Activated CD8-positive, alpha-beta memory T cell treated with anti-CD3 and anti-CD28 coated beads, Interleukin-2, amount 50 U/mL, for 1 hour (primary cell): ENCODE data around the gene PACS1.
"Not testable (repeated sequence)": the region's sequence is repeated elsewhere in the genome, so short reads cannot be mapped to it uniquely, and the experiment has no call there.

Source experiments
- DNase-seq: peaks from one replicate; pipeline ENCODE4 v3.0.0-alpha.2; 2020; ENCODE audit errors: extremely low read depth

PACS1 gene

DNA sequence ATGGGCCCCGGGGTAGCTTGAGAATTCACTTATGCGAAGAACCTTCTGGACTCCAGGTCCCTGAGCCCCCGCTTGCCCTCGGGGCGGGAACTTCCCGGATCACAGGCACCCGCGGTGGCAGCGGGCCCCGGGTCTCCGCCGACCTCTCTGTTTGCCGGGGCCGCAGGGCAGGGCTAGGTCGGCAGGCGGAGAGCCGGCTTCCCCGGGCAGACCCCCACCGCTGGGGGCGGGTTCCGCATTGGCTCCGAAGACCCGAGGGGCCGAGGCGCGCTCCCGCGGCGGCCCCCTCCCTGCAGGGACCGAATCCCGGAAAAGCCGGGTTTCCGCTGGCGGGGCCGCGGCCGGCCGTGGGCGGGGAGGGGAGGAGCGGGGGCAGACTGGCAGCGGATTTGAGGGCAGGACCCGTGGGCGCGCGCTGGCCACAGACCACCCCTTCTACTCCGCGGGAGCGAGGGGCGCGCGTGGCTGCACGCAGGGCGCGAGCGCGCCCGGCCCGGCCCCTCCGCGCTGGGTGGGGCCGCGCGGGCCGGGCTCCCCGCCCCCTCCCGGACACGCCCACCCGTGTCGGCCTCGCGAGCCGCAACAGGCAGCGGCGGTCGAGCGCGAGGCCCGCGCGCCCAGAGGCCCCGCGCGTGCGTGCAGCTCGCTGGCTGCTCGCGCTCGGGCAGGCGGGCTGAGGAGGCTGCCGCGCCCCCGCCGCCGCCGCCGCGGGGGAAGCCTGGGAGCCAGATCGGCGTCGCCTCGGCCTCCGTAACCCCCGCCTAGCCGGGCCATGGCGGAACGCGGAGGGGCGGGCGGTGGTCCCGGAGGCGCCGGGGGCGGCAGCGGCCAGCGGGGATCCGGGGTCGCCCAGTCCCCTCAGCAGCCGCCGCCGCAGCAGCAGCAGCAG lies at the start of gene PACS1:
TSS of gene PACS1 (plus strand) at position 558 of the 889 bp plus-strand sequence. CDS start at position 773, 215 bp downstream.
- peak; percentile 45 for DNase-seq

DNA sequence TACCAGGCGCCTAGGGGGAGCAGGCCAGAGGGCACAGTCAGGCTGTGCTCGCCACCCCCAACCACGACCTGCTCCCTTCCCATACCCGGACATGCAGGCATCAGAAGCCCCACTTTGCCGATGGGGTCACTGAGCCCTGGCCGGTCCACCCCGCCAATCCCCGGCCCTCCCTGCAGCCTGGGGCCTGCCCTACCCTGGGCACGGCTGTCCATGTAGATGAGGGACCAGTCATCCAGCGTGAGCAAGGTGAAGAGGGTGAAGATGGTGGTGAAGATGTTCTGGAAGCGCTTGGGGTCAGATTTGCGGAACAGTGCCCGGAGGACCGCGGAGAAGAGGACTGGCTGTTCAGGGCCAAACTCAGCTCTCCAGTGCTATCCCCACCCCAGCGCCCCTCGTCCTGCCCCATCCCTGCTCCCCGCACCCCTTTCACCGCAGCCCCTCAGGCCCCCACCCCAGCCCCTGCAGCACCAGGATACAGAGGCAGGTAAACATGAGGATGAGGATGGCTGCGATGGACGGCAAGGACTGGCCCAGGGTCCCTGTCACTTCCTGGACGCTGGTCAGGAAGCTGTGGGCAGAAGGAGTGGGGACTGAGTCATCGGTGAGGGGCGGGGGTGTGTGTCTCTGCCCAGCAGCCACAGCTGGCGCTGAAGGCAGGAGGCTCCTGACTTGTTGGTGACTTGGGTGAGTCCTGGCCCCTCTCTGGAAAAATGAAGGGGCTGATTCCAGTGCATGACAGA lies 49.3 kb upstream of the PACS1 start:
- no peak for DNase-seq

DNA sequence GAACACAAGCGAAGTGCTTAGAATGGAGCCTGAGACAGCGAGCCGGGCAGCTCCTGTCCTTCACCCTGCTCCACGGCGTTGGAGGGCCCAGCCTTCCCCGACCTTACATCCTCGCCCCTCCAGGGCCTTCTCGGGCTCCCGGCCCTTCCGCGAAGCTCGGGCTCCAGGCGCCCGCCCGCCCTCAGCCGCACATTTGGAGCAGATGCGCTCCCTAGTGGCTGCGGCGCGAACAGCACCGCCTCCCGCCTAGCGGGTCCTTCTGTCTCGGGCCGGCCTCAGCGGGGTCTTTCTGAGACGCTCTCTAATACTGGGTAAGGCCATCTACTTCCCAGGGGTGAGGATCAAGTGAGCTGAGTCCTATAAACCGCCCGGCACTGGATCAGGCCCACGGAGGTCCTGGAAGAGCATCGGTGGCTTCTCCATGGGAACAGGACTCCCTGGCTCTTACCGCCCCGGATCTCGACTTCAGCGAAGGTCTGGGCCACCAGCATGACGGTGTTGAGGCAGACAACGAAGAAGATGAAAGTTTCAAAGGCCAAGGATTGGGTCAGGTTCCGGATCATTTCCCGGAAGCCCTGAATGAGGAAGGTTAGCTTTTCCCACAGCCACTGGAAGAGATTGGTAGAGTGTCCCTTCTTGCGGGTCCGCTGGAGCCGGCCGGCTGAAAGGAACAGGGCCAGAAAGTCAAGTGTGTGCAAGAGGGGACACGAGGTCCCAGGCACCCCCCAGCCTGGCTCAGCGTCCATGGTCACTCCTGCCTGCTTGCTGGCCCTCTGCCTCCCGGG lies 47.5 kb upstream of the PACS1 start:
- no peak for DNase-seq

DNA sequence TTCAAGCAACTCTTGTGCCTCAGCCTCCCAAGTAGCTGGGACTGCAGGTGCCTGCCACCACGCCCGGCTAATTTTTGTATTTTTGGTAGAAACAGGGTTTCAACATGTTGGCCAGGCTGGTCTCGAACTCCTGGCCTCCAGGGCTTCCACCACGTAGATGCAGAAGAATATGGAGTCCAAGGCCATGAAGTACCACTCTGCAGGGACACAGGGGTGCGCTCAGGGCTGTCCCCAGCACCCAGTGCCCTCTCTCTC lies 47.0 kb upstream of the PACS1 start:
- not testable (repeated sequence) for DNase-seq

DNA sequence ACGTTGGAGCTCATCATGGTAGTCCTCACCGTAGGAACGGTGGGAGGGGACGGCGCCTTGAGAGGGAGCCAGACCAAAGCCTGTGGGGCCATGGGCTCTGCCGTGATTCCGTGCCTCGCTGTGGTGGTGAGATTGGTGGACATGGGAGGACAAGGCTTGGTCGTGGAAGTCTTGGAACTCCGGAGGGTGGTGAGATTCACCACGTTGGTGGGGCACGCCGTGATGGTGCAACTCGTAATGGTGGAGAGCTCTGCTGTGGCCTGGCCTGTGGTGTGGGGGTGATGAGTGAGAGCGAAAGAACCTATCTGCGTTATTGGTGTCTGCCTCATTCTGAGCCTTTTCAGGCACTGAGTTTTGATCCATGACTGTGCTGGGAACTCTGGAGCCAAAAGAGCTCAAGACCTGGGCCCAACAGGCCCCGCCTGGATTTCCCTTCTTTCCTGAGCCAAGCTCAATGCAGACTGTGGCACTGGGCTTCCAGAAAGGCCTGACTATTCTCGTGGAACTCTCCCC lies 44.0 kb upstream of the PACS1 start, which contains the start of gene CATSPER1:
TSS of gene CATSPER1 (minus strand) at position 463 of the 513 bp plus-strand sequence. CDS start at position 363, 100 bp downstream.
- no peak for DNase-seq

DNA sequence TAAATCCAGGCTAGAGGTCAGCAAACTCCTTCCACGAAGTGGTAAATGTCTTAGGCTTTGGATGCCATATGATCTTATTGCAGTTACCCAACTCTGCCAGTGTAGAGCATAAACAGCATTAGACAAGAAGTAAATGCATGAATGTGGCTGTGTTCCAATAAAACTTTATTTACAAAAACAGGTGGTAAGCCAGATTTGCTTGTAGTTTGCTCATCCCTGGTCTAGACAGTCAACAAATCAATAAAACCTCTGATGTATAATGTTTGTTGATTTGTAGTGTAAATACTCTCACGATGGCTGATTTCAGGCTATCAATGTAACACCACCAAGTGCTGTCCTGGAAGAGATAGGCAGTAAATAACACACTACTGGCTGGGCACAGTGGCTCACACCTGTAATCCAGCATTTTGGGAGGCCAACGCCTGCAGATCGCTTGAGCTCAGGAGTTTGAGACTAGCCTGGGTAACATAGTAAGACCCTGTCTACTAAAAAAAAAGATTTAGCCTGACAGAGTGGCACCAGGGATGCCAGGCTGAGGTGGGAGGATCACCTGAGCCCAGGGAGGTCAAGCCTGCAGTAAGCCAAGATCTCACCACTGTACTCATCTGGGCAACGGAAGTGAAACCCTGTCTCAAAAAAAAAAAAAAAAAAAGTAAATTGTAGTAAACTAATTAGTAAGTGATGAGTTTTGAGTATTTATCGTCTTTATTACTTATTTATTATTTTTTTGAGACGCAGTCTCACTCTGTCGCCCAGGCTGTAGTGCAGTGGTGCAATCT lies 36.9 kb upstream of the PACS1 start:
- no peak for DNase-seq

DNA sequence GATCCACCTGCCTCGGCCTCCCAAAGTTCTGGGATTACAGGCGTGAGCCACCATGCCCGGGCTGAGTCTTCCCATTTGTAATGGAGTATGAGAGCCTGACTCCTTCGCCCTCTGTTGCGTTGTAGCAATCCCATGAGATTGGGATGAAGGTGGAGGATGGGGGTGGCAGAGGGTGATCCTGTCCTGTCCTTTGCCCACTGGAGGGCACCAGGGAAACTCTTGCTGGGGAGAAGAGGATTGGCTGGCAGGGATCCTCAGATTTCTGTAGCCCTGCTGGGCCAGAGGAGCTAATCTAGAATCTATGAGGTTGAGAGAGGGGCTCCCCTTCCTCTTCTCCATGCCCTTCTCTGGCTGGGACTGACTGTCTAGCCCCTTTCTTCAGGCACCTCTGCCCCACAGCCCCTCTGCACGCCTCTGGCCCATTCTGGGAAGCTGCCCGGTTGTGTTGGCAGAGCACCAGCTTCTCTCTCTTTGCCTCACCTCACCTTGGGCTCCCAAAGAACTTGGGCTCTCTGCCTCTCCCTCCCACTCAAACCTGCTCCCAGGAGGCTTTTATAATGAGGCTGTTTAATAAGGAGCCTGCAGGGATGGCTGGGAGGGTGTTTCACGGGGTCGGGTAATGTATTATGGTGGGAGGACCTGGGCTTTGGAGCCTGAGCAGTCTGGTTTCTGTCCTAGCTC lies 34.3 kb upstream of the PACS1 start:
- no peak for DNase-seq

DNA sequence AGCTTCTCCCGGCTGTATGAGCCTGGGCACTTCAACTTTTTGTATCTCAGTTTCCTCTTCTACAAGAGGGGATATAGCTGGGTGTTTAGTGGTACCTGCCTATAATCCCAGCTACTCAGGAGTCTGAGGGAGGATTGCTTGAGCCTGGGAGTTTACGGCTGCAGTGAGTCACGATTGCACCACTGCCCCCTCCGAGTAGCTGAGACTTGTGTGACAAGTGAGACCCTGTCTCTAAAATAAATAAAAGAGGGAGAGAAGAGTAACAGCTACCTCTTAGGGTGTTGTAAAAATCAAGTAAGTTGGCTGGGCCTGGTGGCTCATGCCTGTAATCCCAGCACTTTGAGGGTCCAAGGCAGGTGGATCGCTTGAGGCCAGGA lies 33.8 kb upstream of the PACS1 start:
- no peak for DNase-seq

DNA sequence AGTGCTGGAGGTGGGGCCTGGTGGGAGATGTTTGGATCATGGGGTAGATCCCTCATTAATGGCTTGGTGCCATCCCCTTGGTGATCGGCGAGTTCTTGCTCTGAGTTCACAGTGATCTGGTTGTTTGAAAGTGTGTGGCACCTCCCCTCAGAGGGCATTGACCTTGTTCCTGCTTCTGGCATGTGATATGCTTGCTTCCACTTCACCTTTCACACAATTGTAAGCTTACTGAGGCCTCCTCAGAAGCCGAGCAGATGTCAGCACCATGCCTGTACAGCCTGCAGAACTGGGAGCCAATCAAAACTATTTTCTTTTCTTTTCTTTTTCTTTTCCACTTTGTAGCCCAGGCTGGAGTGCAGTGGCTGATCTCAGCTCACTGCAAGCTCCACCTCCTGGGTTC lies 32.7 kb upstream of the PACS1 start:
- DNase-seq, result no peak

DNA sequence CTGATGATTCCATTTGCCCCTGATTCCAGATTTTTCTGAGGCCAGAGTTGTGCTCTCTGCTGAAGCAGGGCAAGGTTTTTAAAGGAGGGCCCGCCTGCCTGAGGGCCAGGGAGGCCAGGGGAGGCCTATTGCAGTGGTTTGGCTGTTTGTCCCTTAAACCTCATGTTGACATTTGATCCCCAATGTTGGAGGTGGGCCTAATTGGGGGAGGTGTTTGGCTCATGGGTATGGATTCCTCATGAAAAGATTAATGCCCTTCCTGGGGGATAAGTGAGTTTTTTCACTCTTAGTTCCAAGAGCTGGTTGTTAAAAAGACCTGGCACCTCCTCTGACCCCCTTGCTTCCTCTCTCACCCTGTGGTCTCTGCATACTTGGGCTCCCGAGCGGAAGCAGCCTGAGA lies 30.3 kb upstream of the PACS1 start:
- no peak for DNase-seq

DNA sequence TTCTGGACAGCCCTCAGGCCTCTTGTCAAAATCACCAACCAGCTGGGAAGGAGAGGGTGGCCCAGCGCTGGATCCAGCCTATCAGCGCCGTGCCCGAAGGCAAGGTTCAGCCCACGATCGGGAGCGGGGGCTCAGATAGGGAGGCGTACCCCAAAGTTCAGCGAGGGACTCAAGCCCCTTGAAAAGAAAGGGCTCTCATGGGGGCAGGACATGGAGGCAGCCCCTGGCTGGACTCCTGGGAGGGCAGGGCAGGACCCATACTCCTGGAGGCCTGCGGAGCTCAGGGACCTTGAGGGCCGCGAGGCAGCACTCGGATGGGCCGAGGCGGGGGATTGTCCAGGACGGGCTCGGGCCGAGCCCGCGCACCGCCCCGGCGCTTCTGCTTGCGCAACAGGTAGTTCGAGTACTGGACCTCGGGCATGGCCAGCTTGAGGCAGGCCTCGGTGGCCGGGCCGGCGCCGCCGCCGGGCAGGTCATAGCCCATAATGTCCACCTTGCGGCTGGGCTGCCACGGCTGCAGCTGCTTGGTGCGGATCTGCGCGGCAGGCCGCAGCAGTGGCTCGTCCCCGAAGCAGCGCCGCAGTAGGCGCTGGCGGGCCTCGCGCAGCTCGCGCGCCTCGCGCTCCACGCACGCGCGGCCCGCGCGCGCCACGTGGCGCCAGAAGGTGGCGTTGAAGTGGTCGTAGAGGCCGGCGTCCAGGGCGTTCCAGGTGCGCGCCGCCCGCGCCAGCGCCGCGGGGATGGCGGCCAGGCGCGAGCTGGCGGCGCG lies 27.7 kb upstream of the PACS1 start:
- DNase-seq, result no peak

DNA sequence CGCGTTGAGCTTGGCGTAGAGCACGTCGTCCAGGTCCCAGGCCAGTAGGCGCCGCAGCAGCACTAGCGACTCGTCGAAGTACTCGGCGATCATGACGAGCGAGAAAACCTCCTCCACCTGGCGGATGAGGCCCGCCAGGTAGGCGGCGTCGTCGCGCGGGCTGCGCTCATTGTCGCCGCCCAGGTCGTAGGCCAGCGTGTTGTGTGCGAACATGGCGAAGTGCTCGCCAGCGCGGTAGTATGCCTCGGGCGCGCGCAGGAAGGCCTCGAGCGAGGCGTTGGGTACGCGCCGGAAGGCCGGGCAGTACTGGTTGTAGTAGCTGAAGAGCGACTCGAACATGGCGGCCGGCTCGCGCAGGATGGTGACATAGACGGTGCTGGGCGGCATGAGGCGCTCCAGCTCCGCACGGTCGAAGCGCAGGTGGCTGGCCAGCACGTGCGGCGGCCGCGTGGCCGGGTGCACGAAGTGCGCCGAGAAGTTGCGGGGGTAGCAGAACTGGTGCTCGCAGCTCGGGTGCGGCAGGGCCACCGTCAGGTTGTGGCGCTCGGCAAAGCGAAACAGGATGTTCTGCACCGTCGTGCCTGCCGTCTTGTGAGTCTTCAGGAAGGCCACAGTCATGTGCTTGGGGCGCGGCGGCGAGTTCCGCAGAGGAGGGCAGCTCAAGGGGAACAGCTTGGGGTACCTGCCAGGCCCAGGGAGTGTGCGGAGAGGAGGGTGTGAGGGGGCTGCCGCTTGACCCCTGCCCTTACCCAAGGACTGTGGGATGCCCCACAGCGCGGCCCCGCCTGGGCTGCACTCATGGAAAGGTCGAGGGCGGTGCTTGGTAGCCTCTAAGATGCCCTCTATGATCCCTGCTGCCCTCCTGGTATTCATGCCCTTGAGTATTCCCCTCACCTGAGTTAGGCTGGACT lies 26.8 kb upstream of the PACS1 start:
- DNase-seq, result no peak

DNA sequence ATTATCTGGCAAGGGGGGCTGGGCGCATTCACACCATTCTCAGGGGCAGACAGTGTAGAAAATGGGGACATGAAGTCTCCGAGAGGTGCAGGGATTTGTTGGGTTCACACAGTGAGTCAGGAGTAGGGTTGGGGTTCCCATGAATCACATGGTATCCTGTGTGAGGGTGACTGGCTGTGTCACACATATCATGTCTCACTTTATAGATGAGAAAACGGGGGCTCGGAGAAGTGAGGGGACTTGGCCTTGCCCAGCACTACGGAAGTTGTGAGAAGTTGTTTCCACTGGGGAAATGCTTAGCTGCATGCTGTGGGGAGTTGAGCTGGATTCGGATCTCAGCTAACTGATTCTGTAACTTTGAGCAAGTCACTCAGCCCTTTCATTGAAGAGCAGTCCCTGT lies 25.3 kb upstream of the PACS1 start:
- DNase-seq, result no peak

DNA sequence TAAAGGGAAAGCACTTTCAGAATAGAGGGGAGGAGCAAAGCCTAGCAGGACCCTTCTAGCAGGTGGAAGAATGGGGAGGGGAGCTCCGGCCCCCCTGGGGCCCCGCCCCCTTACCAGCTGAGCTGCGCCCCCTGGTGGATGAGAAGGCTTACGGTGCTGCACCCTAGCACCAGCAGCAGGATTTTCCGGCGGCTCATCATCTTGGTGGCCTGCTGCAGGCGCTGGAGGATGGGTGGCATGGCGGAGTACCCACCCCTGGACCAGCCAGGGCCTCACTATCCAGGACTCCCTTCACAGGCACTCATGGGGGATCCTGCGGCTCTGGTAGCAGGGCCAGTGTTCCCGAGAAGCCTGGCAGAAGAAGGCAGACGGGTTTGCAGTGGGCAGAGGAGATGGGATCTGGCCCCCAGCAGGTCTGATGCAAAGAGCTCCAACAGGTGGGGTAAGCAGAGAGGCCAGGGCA lies 24.9 kb upstream of the PACS1 start:
- peak; percentile 47 for DNase-seq

DNA sequence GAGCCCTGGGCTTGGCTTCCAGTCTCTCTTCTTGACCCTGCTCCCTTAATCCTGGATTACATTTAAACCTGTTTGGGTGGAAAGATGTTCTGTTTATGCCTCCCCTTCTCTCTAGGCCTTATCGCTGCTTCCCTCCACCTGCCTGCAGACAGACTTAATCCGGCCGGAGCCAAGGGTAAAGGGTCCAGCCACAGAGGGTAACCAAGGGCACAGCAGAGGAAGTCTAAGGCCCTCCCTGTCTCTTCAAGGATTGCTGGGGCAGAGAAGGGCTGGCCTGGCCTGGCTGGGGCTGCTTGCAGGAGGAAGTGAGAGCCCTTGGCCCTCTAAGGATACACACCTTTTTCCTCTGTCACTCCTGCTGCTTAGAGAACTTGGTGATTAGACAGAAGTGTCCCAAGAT lies 23.2 kb upstream of the PACS1 start:
- DNase-seq, result no peak

DNA sequence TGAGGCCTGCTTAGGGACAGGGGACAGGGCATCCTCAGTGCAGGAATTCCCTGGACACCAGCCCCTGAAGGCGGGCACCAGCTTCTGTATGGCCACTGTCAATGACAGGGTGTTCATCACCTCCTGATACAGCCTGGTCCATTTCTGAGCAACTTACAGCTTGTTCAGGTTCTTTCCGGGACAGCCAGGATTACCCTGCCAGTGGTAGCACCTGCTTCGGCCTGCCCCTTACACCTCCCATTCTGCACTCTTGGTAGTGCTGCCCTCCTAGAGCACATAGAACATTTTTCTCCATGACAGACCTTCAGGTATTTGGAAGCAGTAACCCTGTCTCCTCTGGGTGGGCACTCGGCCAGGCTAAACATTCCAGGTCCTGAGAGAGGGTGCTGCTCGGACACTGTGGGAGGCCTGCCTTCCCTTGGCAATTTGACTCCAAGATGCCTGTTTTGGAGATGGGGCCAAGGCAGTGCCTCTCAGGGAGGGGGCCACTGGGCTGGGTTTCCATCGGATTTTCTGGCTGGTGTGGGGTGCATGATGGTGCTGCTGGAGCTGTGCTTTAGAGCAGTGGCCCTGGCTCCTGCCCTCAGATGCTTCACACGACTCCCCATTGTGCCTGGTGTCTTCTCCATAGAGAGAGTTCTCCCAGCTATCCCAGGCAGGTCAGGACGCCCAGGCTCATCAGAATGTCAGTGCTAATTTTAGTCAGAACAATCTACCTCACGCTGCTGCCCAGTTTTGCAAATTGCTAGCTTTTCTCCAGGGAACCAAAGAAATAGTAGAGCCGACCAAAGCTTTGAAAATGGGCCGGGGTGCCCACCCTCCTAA lies 22.3 kb upstream of the PACS1 start:
- DNase-seq, result no peak

DNA sequence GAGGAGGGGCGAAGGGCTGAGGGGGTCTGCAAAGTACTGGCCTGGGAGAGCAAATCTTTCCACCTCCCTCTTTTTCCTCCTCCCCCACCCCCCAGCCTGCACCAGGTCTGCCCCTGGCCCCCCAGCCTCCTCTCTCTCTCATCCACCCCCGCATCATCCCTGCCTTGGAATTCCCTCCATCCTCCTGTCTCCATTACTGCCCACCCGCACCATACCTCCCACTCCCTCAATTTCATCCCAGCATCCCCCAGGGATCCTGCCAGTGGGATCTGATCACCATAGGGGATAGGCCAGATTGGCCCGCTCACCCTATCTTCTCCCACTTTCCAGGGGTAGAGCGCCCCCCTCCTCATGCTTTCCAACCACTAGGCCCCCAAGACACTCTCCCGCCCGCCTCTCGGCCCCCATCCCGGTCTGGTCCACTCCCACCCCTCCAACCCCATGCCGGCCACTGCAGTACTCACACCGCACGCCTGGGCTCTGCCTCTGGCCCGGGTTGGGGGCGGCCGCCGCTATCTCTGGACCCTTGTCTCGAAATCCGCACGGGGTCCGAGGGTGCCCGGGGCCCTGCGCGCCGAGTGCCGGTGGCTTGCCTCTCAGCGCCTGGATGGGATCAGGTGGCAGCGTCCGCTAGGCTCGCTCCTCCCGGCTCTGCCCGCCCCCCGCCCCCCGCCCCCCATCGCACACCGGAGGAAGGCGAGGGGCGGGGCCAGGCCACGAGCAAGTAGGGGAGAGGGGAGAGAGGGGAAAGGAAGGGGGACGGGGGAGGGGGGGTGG lies 21.3 kb upstream of the PACS1 start, which contains the start of gene GAL3ST3:
TSS of gene GAL3ST3 (minus strand) at position 615 of the 777 bp plus-strand sequence. CDS start 3,746 bp downstream, outside the sequence.
- no peak for DNase-seq
